Measurements from ENCODE around the gene CDH4. TPM values are rescaled to one million over a fixed set of nuclear protein-coding genes. Genes with fewer than 3 reads are reported as not detected.

Gene CDH4
- polyA plus RNA-seq, 1 donor (not counting 4 experiments of a cell fraction or from before 2014, with no cell fraction given), result 2.2 TPM

- Histone ChIP-seq H3K9me1 (ENCODE audit: control insufficient read depth, extremely low read depth, insufficient read depth, low read length) (no peaks in the 10 kb centered on the region), H3K4me3 (ENCODE audit: control insufficient read depth in 2 of 3, extremely low read depth in 1 of 3, insufficient read depth in 2 of 3, low read depth in 1 of 3, low read length in 3 of 3) (no peak overlapping the region), H3K9me3 (ENCODE audit: control insufficient read depth, low read depth, low read length) (no peaks in the 10 kb centered on the region), H3K9ac (ENCODE audit: control insufficient read depth, extremely low read depth, insufficient read depth, low read length) (no peak overlapping the region), H4K20me1 (ENCODE audit: control insufficient read depth, extremely low read depth, insufficient read depth, low read length) (peaks cover 10% of the 10 kb centered on the region), H2AFZ (ENCODE audit: control insufficient read depth, low read length) (no peak overlapping the region), H3K79me2 (ENCODE audit: control insufficient read depth, insufficient read depth, low read length) (no peaks in the 10 kb centered on the region), H3K4me1 (ENCODE audit: control insufficient read depth, extremely low read depth, insufficient read depth, low read length) (peaks cover 20% of the 10 kb centered on the region), H3K27me3 (ENCODE audit: control insufficient read depth, extremely low read depth, insufficient read depth, low read length) (peaks cover 30% of the 10 kb centered on the region), H3K36me3 (ENCODE audit: control insufficient read depth in 2 of 2, extremely low read depth in 1 of 2, insufficient read depth in 2 of 2, low read length in 2 of 2) (no peaks in the 10 kb centered on the region), H3K4me2 (ENCODE audit: control insufficient read depth, extremely low read depth, insufficient read depth, low read depth, low read length) (peak overlapping the region; percentile 51), H3K27ac (ENCODE audit: control insufficient read depth, insufficient read depth, low read length) (no peak overlapping the region)
- DNase-seq (ENCODE audit: low read depth, low spot score), result no peak
- dilution Hi-C loops (cut with MboI; ENCODE audit: extremely low pct_ligation_motif_present, low sequenced_read_pairs), result no loop called here
- no peak for FAIRE-seq
- no peak for TF ChIP-seq EZH2 (IDR thresholded peaks at IDR 0.05; ENCODE audit: low read length)
- TF ChIP-seq CTCF (optimal IDR thresholded peaks at IDR 0.05 in 1 of 3, IDR thresholded peaks at IDR 0.05 in 1 of 3, conservative IDR thresholded peaks at IDR 0.05 in 1 of 3; ENCODE audit: extremely low read depth in 1 of 3, insufficient read depth in 2 of 3, low read length in 3 of 3), result no peak
Measured at GRCh38 chr20:61628480-61628879, 376.4 kb downstream of the CDH4 start.

GRCh38 chr20:61628901-61629601 is 377.0 kb downstream of the CDH4 start:
- Histone ChIP-seq H3K36me3 (ENCODE audit: control insufficient read depth in 2 of 2, extremely low read depth in 1 of 2, insufficient read depth in 2 of 2, low read length in 2 of 2) (no peaks in the 10 kb centered on the region), H3K79me2 (ENCODE audit: control insufficient read depth, insufficient read depth, low read length) (no peaks in the 10 kb centered on the region), H3K27ac (ENCODE audit: control insufficient read depth, insufficient read depth, low read length) (no peak overlapping the region), H2AFZ (ENCODE audit: control insufficient read depth, low read length) (no peak overlapping the region), H3K4me1 (ENCODE audit: control insufficient read depth, extremely low read depth, insufficient read depth, low read length) (peaks cover 20% of the 10 kb centered on the region), H3K4me3 (ENCODE audit: control insufficient read depth in 2 of 3, extremely low read depth in 1 of 3, insufficient read depth in 2 of 3, low read depth in 1 of 3, low read length in 3 of 3) (no peak overlapping the region), H3K27me3 (ENCODE audit: control insufficient read depth, extremely low read depth, insufficient read depth, low read length) (peaks cover 31% of the 10 kb centered on the region), H3K9ac (ENCODE audit: control insufficient read depth, extremely low read depth, insufficient read depth, low read length) (no peak overlapping the region), H4K20me1 (ENCODE audit: control insufficient read depth, extremely low read depth, insufficient read depth, low read length) (peaks cover 11% of the 10 kb centered on the region), H3K4me2 (ENCODE audit: control insufficient read depth, extremely low read depth, insufficient read depth, low read depth, low read length) (peak overlapping the region; percentile 51), H3K9me3 (ENCODE audit: control insufficient read depth, low read depth, low read length) (no peaks in the 10 kb centered on the region), H3K9me1 (ENCODE audit: control insufficient read depth, extremely low read depth, insufficient read depth, low read length) (no peaks in the 10 kb centered on the region)
- dilution Hi-C loops (cut with MboI; ENCODE audit: extremely low pct_ligation_motif_present, low sequenced_read_pairs), result no loop called here
- TF ChIP-seq EZH2 (IDR thresholded peaks at IDR 0.05; ENCODE audit: low read length) (no peak), CTCF (optimal IDR thresholded peaks at IDR 0.05 in 1 of 3, IDR thresholded peaks at IDR 0.05 in 1 of 3, conservative IDR thresholded peaks at IDR 0.05 in 1 of 3; ENCODE audit: extremely low read depth in 1 of 3, insufficient read depth in 2 of 3, low read length in 3 of 3) (no peak)
- DNase-seq (ENCODE audit: low read depth, low spot score), result peak; percentile 41
- FAIRE-seq, result peak; percentile 97

Data from keratinocyte (primary cell).